B cell (primary cell): Measurements from ENCODE around the gene RNF213.

Experiments
- CTCF ChIP-seq: fragments of 200-600 bp; IDR thresholded peaks from one replicate; pipeline ENCODE4 v1.8.0; 2022; ENCODE audit warnings: antibody characterized with exemption, mild to moderate bottlenecking
- EZH2 ChIP-seq: IDR thresholded peaks from 2 replicates; pipeline ENCODE4 v1.6.1; 2012; ENCODE audit warnings: borderline replicate concordance, low read depth, mild to moderate bottlenecking, moderate library complexity, low read length; ENCODE audit not compliant: insufficient read depth, poor library complexity, severe bottlenecking

DNA sequence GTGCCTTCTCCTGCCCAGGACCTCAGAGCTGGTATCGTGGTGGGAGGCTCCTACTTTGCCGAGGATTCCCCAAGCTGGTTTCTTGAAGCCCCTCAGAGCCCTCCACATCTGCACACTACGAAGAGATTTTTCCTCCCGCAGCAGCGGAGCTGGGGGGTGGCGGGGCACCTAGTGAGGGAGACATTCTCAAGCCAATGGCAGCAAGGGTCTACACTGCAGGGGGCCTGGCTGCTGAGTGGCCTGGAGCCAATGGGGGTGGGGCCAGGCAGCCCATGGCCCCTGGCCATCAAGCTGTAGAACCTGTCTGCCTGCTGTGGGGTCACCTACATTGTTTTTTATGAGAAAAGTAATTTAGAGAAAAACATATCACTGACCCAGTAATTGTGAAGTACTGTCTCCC, 35.4 kb upstream of the RNF213 start:
- TF ChIP-seq CTCF: no peak
- TF ChIP-seq EZH2: no peak
